Raji (cell line): ENCODE measurements around the gene SLC16A4.

Experiments used
- POLR2A ChIP-seq: IDR thresholded peaks from 2 replicates; pipeline ENCODE4 v1.6.1; 2011; ENCODE audit warnings: low read depth, low read length, control low read depth; ENCODE audit not compliant: insufficient read depth

The SLC16A4 gene

GRCh38 chr1:110380672-110381283 is 10.0 kb downstream of the SLC16A4 start:
- TF ChIP-seq POLR2A: no peak

- TF ChIP-seq POLR2A: no peak
Observed at GRCh38 chr1:110375490-110375889, 15.3 kb downstream of the SLC16A4 start.

GRCh38 chr1:110370827-110371226 is 20.0 kb downstream of the SLC16A4 start:
- no peak for TF ChIP-seq POLR2A

GRCh38 chr1:110364221-110364620 is 26.6 kb downstream of the SLC16A4 start:
- TF ChIP-seq POLR2A: no peak

- TF ChIP-seq POLR2A: no peak
Observed at GRCh38 chr1:110361856-110362255, 29.0 kb downstream of the SLC16A4 start.

- TF ChIP-seq POLR2A: no peak
Observed at GRCh38 chr1:110360431-110360830, 30.4 kb downstream of the SLC16A4 start.

- TF ChIP-seq POLR2A: no peak
Observed at GRCh38 chr1:110356379-110356778, 34.4 kb downstream of the SLC16A4 start.

GRCh38 chr1:110355321-110355720 is 35.5 kb downstream of the SLC16A4 start:
- no peak for TF ChIP-seq POLR2A

GRCh38 chr1:110350360-110350759 is 40.5 kb downstream of the SLC16A4 start:
- TF ChIP-seq POLR2A: no peak

GRCh38 chr1:110348771-110349170 is 42.1 kb downstream of the SLC16A4 start:
- no peak for TF ChIP-seq POLR2A

- TF ChIP-seq POLR2A: no peak
Observed at GRCh38 chr1:110348050-110348449, 42.8 kb downstream of the SLC16A4 start.

GRCh38 chr1:110347182-110347893 is 43.5 kb downstream of the SLC16A4 start:
- TF ChIP-seq POLR2A: no peak

- no peak for TF ChIP-seq POLR2A
Observed at GRCh38 chr1:110346690-110347089, 44.1 kb downstream of the SLC16A4 start.

GRCh38 chr1:110345480-110345879 is 45.3 kb downstream of the SLC16A4 start:
- no peak for TF ChIP-seq POLR2A

- TF ChIP-seq POLR2A: no peak
Observed at GRCh38 chr1:110344152-110344551, 46.7 kb downstream of the SLC16A4 start.

- no peak for TF ChIP-seq POLR2A
Observed at GRCh38 chr1:110343249-110343648, 47.6 kb downstream of the SLC16A4 start.

- TF ChIP-seq POLR2A: no peak
Observed at GRCh38 chr1:110341872-110342331, 48.9 kb downstream of the SLC16A4 start.

- no peak for TF ChIP-seq POLR2A
Observed at GRCh38 chr1:110341146-110341871, 49.5 kb downstream of the SLC16A4 start.
